HG03095 (cell line): Measurements from ENCODE around the gene EPB41L3.
"Not testable (repeated sequence)": the region's sequence is repeated elsewhere in the genome, so short reads cannot be mapped to it uniquely, and the experiment has no call there.

Source experiments
- ATAC-seq: cut with Tn5 transposase; IDR thresholded peaks from one replicate; pipeline ENCODE4 v1.9.1; 2021; ENCODE audit warnings: moderate library complexity; ENCODE audit not compliant: unreplicated experiment

EPB41L3 gene

GRCh38 chr18:5532066-5532465, 11.7 kb downstream of the EPB41L3 start:
- ATAC-seq, result no peak

- no peak for ATAC-seq
Observed at GRCh38 chr18:5530629-5531178, 13.1 kb downstream of the EPB41L3 start.

GRCh38 chr18:5529471-5529870, 14.3 kb downstream of the EPB41L3 start:
- no peak for ATAC-seq

GRCh38 chr18:5527603-5528002, 16.2 kb downstream of the EPB41L3 start:
- no peak for ATAC-seq

GRCh38 chr18:5524660-5525059, 19.1 kb downstream of the EPB41L3 start:
- no peak for ATAC-seq

- ATAC-seq, result no peak
Observed at GRCh38 chr18:5521000-5521399, 22.8 kb downstream of the EPB41L3 start.

GRCh38 chr18:5520464-5520863, 23.3 kb downstream of the EPB41L3 start:
- ATAC-seq, result no peak

GRCh38 chr18:5519448-5520298, 24.1 kb downstream of the EPB41L3 start:
- no peak for ATAC-seq

- no peak for ATAC-seq
Observed at GRCh38 chr18:5518899-5519371, 24.9 kb downstream of the EPB41L3 start.

- no peak for ATAC-seq
Observed at GRCh38 chr18:5518179-5518770, 25.5 kb downstream of the EPB41L3 start.

- ATAC-seq, result no peak
Observed at GRCh38 chr18:5516841-5517240, 27.0 kb downstream of the EPB41L3 start.

- ATAC-seq, result no peak
Observed at GRCh38 chr18:5515011-5515784, 28.6 kb downstream of the EPB41L3 start.

- no peak for ATAC-seq
Observed at GRCh38 chr18:5513947-5514346, 29.9 kb downstream of the EPB41L3 start.

- ATAC-seq, result no peak
Observed at GRCh38 chr18:5512176-5512575, 31.6 kb downstream of the EPB41L3 start.

GRCh38 chr18:5511541-5511940, 32.3 kb downstream of the EPB41L3 start:
- not testable (repeated sequence) for ATAC-seq

- no peak for ATAC-seq
Observed at GRCh38 chr18:5510135-5510846, 33.5 kb downstream of the EPB41L3 start.

- ATAC-seq, result no peak
Observed at GRCh38 chr18:5508821-5509220, 35.0 kb downstream of the EPB41L3 start.

GRCh38 chr18:5507756-5508155, 36.0 kb downstream of the EPB41L3 start:
- ATAC-seq, result no peak

GRCh38 chr18:5506174-5506573, 37.6 kb downstream of the EPB41L3 start:
- ATAC-seq, result no peak

- no peak for ATAC-seq
Observed at GRCh38 chr18:5503740-5504139, 40.1 kb downstream of the EPB41L3 start.
